K562 (cell line): Measurements from ENCODE around the gene PTH1R. TPM values are rescaled to one million over a fixed set of nuclear protein-coding genes. Genes with fewer than 3 reads are reported as not detected.
A peak's percentile ranks its signal among the peaks of the same experiment; 100 is the strongest.

Experiments used
- ATAC-seq: fragments of 200-7000 bp; cut with Tn5 transposase; 3 replicates; pipeline ENCODE4 v1.9.1; 2020; ENCODE audit warnings: moderate library complexity
- BruUV-seq: library from RNA; stranded (reverse); fragments of 400-500 nt; replicated peaks from 2 replicates; lab custom pipeline; 2021; lab: Mats Ljungman, UMichigan
- CTCF ChIA-PET: fragments of 300-600 bp; formaldehyde crosslinking; extraction: SDS; loops from one replicate; lab custom pipeline; 2021; ENCODE audit warnings: low intra/inter-chr PET ratio; lab: Yijun Ruan, JAX
- POLR2A ChIA-PET: fragments of 300-600, 350-650 bp; sonication (Branson Sonifier 250); formaldehyde crosslinking; extraction: SDS; loops from one replicate; lab custom pipeline; 2021; ENCODE audit warnings: antibody characterized with exemption, inconsistent platforms; lab: Yijun Ruan, JAX
- DNase-seq, 4 experiments: peaks; one replicate each; pipeline versions ENCODE4 v3.0.0 to v3.0.0-alpha.2; 2011 to 2018; ENCODE audit warnings: low spot score in 3 of 4, mixed read lengths in 3 of 4; ENCODE audit errors: extremely low read depth in 1 of 4
- FAIRE-seq: peaks from 2 replicates; lab custom pipeline; 2011; peaks lifted over from hg19 to GRCh38; lab: Jason Lieb, UNC
- H2AFZ ChIP-seq: 2 replicates; pipeline ENCODE4 v1.6.0; 2011; ENCODE audit warnings: low read depth, low read length, control low read depth, inconsistent platforms
- H3K27ac ChIP-seq: fragments of 200-600 bp; 3 replicates; pipeline ENCODE4 v1.8.0; 2011; ENCODE audit warnings: low read depth, mild to moderate bottlenecking, control low read depth, inconsistent platforms, low read length, moderate library complexity, mixed read lengths; ENCODE audit errors: extremely low read depth
- H3K27me3 ChIP-seq, 2 experiments: fragments of 300-600 bp in 1 of 2; 2 replicates in 1 of 2; 3 replicates in 1 of 2; pipeline versions ENCODE4 v1.6.0 to v1.8.0; 2011; ENCODE audit warnings: inconsistent platforms in 2 of 2, low read length in 2 of 2, mild to moderate bottlenecking in 1 of 2, mixed read lengths in 1 of 2, moderate library complexity in 1 of 2; ENCODE audit not compliant: control insufficient read depth in 2 of 2, insufficient read depth in 2 of 2
- H3K36me3 ChIP-seq: fragments of 300-600 bp; 3 replicates; pipeline ENCODE4 v1.8.0; 2011; ENCODE audit warnings: mild to moderate bottlenecking, low read length, inconsistent platforms; ENCODE audit not compliant: control insufficient read depth, insufficient read depth
- H3K4me1 ChIP-seq, 2 experiments: fragments of 200-600 bp in 1 of 2; replicated peaks in 1 of 2; 2 replicates in 1 of 2; 3 replicates in 1 of 2; pipeline versions ENCODE4 v1.5.1 to v1.8.0; 2011; ENCODE audit warnings: inconsistent platforms in 2 of 2, low read length in 2 of 2, mild to moderate bottlenecking in 1 of 2, mixed read lengths in 1 of 2, moderate library complexity in 1 of 2; ENCODE audit not compliant: control insufficient read depth in 2 of 2, insufficient read depth in 2 of 2
- H3K4me2 ChIP-seq: 2 replicates; pipeline ENCODE4 v1.6.1; 2011; ENCODE audit warnings: low read length, control low read depth, inconsistent platforms, mixed read lengths; ENCODE audit not compliant: insufficient read depth
- H3K4me3 ChIP-seq: fragments of 200-600 bp; sonication (generic), shearing (Covaris generic); 2 replicates; pipeline ENCODE4 v1.5.1; 2016; ENCODE audit warnings: control low read depth, inconsistent platforms
- H3K79me2 ChIP-seq: fragments of 200-600 bp; 3 replicates; pipeline ENCODE4 v1.8.0; 2011; ENCODE audit warnings: low read length, inconsistent platforms; ENCODE audit not compliant: control insufficient read depth, insufficient read depth
- H3K9ac ChIP-seq, 2 experiments: 2 replicates each; pipeline versions ENCODE4 v1.6.0 to v1.6.1; 2011; ENCODE audit warnings: low read depth in 2 of 2, low read length in 2 of 2, control low read depth in 1 of 2, inconsistent platforms in 1 of 2, mild to moderate bottlenecking in 1 of 2, mixed read lengths in 1 of 2; ENCODE audit not compliant: insufficient read depth in 1 of 2
- H3K9me1 ChIP-seq: one replicate; pipeline ENCODE4 v1.6.0; 2011; ENCODE audit warnings: inconsistent platforms, mild to moderate bottlenecking, low read length, moderate library complexity; ENCODE audit not compliant: control insufficient read depth, insufficient read depth
- H3K9me3 ChIP-seq: replicated peaks from 2 replicates; pipeline ENCODE4 v1.5.1; 2011; ENCODE audit warnings: low read depth, low read length, inconsistent platforms; ENCODE audit not compliant: control insufficient read depth, insufficient read depth
- H4K20me1 ChIP-seq: replicated peaks from 2 replicates; pipeline ENCODE4 v1.6.1; 2011; ENCODE audit warnings: low read length, inconsistent platforms, mixed read lengths; ENCODE audit not compliant: control insufficient read depth, insufficient read depth
- GABPA ChIP-seq: fragments of 200-800 bp; sonication (Bioruptor generic); conservative IDR thresholded peaks from 2 replicates; pipeline ENCODE4 v1.6.1; 2016; ENCODE audit warnings: low read depth, missing genetic modification characterization, missing compliant biosample characterization
- WGBS: fragments of 100-300 bp; shearing (Covaris generic); methylation state at CpG from one replicate; pipeline ENCODE4 v1.1.6; 2016; ENCODE audit warnings: low coverage, mixed read lengths; ENCODE audit not compliant: insufficient coverage; ENCODE audit errors: missing lambda C conversion rate; 5-methylcytosine and 5-hydroxymethylcytosine counted together
- in situ Hi-C: fragments of 300-500 bp; cut with MboI; formaldehyde crosslinking; loops from 4 replicates; pipeline ENCODE4 v1.15.0; 2018; ENCODE audit warnings: inconsistent platforms, mixed read lengths
- intact Hi-C: fragments of 100-400 bp; cut with micrococcal nuclease; formaldehyde crosslinking; loops from 2 replicates; pipeline ENCODE4 v1.14.2; 2022
- polyA plus RNA-seq, 8 experiments: library from polyadenylated mRNA; depleted of rRNA in 4 of 8; stranded (reverse) in 5 of 8; unstranded in 3 of 8; fragments of >200 nt; fragmentation: Nextera tagmentation in 2 of 8; fragmentation: Illumina TruSeq in 1 of 8; extraction: Ambion mirVana in 2 of 8; extraction: Trizol in 1 of 8; gene quantifications; 2 replicates each; pipeline versions ENCODE4 v1.2.1 to v1.2.3, GENCODE V29; 2011 to 2014; ENCODE audit warnings: inconsistent platforms in 1 of 8, missing spikeins in 1 of 8
- total RNA-seq, 7 experiments: library from RNA; depleted of rRNA in 6 of 7; stranded (reverse); fragments of >200 nt in 6 of 7; fragmentation: Illumina TruSeq in 2 of 7; extraction: Trizol in 2 of 7; gene quantifications; 2 replicates each; pipeline versions ENCODE4 v1.2.1 to v1.2.3, GENCODE V29; 2011 to 2021; ENCODE audit warnings: low replicate concordance in 1 of 7
- TF ChIP-seq, protein P1 (sequence below): fragments of 200-800 bp; sonication (Bioruptor generic); IDR thresholded peaks from 2 replicates; pipeline ENCODE4 v1.6.1; 2017; ENCODE audit warnings: missing genetic modification characterization, missing compliant biosample characterization
- TF ChIP-seq, protein P2 (sequence below), 2 experiments: IDR thresholded peaks; 2 replicates each; pipeline ENCODE4 v1.6.1; 2012; ENCODE audit warnings: improper control_type of control experiment in 2 of 2, low read depth in 2 of 2, low read length in 2 of 2, borderline replicate concordance in 1 of 2

The PTH1R gene
- total and polyA plus RNA-seq, 9 of the 15 experiments (the other 6 are each of a cell fraction or from before 2014, with no cell fraction given) = not detected

DNA sequence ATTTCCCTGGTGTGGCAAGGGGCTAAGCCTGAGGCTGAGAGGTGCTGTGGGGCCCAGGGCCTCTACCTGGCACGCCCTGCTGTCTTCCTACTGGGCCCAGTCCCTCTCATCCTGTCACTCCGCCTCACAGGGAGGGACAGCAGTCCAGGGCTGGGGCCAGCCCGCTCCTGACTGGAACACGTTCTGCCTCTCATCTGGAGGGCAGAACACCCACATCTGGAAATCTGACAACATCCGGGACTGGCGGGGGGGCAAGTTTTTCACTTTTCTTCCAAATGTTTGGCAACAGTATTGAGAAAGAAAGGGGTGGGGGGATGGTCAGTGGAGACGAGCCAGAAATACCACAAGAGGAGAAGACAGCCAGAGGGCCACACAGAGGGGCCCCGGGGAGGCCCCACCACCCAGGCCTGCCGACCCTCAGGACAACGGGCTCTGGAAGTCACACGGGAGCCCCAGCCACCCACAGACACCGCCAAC, 12.5 kb upstream of the PTH1R start:
- in situ Hi-C loops (no loop called here), intact Hi-C loops (loop anchor here (10.0 kb wide), 1 partner anchor 510 kb away; no protein-coding TSS in a partner anchor)
- Histone ChIP-seq H3K4me2 (no peak overlapping the region), H2AFZ (no peak overlapping the region), H4K20me1 (peaks cover 24% of the 10 kb centered on the region), H3K36me3 (no peaks in the 10 kb centered on the region), H3K27me3 (peaks cover 5 to 36% of the 10 kb centered on the region in 2 experiments; a peak in 4 of 5 replicates), H3K9me1 (no peaks in the 10 kb centered on the region), H3K79me2 (no peaks in the 10 kb centered on the region), H3K27ac (no peak overlapping the region), H3K9me3 (no peaks in the 10 kb centered on the region), H3K4me1 (peaks cover 0 to 20% of the 10 kb centered on the region in 2 experiments; a peak in 2 of 5 replicates), H3K9ac (0 out of 4 replicates have a peak overlapping the region, but pooled peaks of 1 of the 2 experiments have one; percentile 58), H3K4me3 (no peak overlapping the region)
- no peak for ATAC-seq
- CTCF ChIA-PET = no interaction called here
- WGBS = 7% methylated on average over 11 of the region's 12 CpGs
- TF ChIP-seq, protein P1, sequence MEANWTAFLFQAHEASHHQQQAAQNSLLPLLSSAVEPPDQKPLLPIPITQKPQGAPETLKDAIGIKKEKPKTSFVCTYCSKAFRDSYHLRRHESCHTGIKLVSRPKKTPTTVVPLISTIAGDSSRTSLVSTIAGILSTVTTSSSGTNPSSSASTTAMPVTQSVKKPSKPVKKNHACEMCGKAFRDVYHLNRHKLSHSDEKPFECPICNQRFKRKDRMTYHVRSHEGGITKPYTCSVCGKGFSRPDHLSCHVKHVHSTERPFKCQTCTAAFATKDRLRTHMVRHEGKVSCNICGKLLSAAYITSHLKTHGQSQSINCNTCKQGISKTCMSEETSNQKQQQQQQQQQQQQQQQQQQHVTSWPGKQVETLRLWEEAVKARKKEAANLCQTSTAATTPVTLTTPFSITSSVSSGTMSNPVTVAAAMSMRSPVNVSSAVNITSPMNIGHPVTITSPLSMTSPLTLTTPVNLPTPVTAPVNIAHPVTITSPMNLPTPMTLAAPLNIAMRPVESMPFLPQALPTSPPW (CRISPR knock-in tag) = peak; percentile 35; the same call in 1 of the 2 replicates
- peak; percentile 53 for TF ChIP-seq GABPA
- TF ChIP-seq, protein P2, sequence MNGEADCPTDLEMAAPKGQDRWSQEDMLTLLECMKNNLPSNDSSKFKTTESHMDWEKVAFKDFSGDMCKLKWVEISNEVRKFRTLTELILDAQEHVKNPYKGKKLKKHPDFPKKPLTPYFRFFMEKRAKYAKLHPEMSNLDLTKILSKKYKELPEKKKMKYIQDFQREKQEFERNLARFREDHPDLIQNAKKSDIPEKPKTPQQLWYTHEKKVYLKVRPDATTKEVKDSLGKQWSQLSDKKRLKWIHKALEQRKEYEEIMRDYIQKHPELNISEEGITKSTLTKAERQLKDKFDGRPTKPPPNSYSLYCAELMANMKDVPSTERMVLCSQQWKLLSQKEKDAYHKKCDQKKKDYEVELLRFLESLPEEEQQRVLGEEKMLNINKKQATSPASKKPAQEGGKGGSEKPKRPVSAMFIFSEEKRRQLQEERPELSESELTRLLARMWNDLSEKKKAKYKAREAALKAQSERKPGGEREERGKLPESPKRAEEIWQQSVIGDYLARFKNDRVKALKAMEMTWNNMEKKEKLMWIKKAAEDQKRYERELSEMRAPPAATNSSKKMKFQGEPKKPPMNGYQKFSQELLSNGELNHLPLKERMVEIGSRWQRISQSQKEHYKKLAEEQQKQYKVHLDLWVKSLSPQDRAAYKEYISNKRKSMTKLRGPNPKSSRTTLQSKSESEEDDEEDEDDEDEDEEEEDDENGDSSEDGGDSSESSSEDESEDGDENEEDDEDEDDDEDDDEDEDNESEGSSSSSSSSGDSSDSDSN (IDR thresholded peaks at IDR 0.05; ENCODE audit: borderline replicate concordance in 1 of 2, low read depth in 2 of 2, low read length in 2 of 2) = no peak
- no peak for DNase-seq
- no TSS peak for BruUV-seq
- POLR2A ChIA-PET = interaction anchor here (0.6 kb wide), 1 partner anchor 363 kb away, joined by 3 read pairs; no protein-coding TSS in a partner anchor
- no peak for FAIRE-seq
